ENCODE data around the gene SLC4A5. TPM values are rescaled to one million over a fixed set of nuclear protein-coding genes. Genes with fewer than 3 reads are reported as not detected.

SLC4A5 gene
- total RNA-seq, 2 donors from 2014 or later: 0.45 to 2.8 TPM

- H3K9ac ChIP-seq (ENCODE audit: low read depth in 2 of 2, low read length in 2 of 2): no peak overlapping the region
- no peak overlapping the region for H3K27ac ChIP-seq
- H3K9me3 ChIP-seq: no peaks in the 10 kb centered on the region
- TF ChIP-seq, protein P1, sequence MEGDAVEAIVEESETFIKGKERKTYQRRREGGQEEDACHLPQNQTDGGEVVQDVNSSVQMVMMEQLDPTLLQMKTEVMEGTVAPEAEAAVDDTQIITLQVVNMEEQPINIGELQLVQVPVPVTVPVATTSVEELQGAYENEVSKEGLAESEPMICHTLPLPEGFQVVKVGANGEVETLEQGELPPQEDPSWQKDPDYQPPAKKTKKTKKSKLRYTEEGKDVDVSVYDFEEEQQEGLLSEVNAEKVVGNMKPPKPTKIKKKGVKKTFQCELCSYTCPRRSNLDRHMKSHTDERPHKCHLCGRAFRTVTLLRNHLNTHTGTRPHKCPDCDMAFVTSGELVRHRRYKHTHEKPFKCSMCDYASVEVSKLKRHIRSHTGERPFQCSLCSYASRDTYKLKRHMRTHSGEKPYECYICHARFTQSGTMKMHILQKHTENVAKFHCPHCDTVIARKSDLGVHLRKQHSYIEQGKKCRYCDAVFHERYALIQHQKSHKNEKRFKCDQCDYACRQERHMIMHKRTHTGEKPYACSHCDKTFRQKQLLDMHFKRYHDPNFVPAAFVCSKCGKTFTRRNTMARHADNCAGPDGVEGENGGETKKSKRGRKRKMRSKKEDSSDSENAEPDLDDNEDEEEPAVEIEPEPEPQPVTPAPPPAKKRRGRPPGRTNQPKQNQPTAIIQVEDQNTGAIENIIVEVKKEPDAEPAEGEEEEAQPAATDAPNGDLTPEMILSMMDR (IDR thresholded peaks at IDR 0.05): no peak
- H3K4me1 ChIP-seq: peaks cover 7% of the 10 kb centered on the region
- no peaks in the 10 kb centered on the region for H3K36me3 ChIP-seq
- intact Hi-C loops (cut with DNase I): no loop called here
- no peak for DNase-seq
- no peak overlapping the region for H3K4me3 ChIP-seq
- no peaks in the 10 kb centered on the region for H3K27me3 ChIP-seq
Observed at GRCh38 chr2:74201596-74201995, 141.6 kb downstream of the SLC4A5 start.

DNA sequence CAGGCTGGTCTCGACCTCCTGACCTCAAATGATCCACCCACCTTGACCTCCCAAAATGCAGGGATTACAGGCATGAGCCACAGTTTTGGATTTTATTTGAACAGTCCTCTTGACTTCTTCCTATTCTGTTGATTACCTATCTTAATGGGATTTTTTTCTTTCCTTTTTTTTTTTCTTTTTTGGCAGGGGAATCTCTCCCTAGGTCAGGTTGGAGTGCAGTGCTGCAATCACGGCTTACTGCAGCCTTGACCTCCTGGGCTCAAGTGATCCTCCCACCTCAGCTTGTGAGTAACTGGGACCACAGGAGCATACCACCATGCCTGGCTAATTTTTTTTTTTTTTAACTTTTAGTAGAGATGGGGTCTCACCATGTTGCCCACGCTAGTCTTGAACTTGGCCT is 142.0 kb downstream of the SLC4A5 start:
- Histone ChIP-seq H3K36me3 (no peaks in the 10 kb centered on the region), H3K4me1 (peaks cover 3% of the 10 kb centered on the region), H3K4me3 (no peak overlapping the region), H3K27me3 (no peaks in the 10 kb centered on the region), H3K9me3 (no peaks in the 10 kb centered on the region), H3K27ac (no peak overlapping the region), H3K9ac (ENCODE audit: low read depth in 2 of 2, low read length in 2 of 2) (no peak overlapping the region)
- DNase-seq: no peak
- intact Hi-C loops (cut with DNase I): no loop called here
- TF ChIP-seq, protein P1 (IDR thresholded peaks at IDR 0.05): no peak

DNA sequence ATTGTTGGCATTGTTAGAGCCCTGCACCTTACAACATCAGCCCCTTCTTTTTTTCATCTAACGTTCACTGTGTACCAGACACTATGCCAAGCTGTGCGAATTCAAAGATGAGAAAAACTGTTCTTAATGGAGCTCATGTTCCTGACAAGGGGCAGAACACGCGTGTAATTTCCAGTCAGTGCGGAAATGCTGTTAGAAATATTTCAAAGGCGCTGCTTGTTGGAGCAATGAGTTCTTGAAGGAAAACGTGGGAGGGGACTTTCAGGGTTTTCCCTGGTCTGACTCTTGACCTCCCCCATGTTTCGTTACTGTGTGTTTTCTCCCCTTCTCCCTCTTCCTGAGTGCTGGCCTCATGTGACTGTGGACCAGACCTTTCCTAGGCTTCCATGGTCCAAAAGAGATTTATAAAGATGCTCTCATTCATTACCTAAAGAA is 143.3 kb downstream of the SLC4A5 start:
- no peaks in the 10 kb centered on the region for H3K4me1 ChIP-seq
- no peaks in the 10 kb centered on the region for H3K9me3 ChIP-seq
- no peak overlapping the region for H3K9ac ChIP-seq (ENCODE audit: low read depth in 2 of 2, low read length in 2 of 2)
- intact Hi-C loops (cut with DNase I): no loop called here
- H3K36me3 ChIP-seq: no peaks in the 10 kb centered on the region
- no peak overlapping the region for H3K27ac ChIP-seq
- no peak for DNase-seq
- H3K4me3 ChIP-seq: peak overlapping the region; percentile 94
- TF ChIP-seq, protein P1 (IDR thresholded peaks at IDR 0.05): no peak
- no peaks in the 10 kb centered on the region for H3K27me3 ChIP-seq

DNA sequence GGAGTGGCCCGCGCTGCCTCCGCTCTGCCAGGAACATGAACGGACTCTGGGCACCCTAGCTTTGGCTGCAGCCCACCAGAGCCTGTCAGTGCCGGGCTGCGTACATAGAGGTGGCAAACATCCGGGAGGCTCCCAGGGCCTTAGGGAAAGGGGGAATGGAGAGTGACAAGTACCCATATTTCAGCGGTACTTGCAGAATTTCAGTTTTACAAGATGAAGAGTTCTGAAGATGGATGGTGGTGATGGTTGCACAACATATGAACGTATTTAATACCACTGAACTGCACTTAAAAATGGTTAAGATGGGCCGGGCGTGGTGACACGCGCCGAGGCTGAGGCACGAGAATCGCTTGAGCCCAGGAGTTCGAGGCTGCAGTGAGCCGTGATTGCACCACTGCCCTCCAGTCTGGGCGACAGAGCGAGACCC is 143.9 kb downstream of the SLC4A5 start:
- no peaks in the 10 kb centered on the region for H3K27me3 ChIP-seq
- H3K4me1 ChIP-seq: no peaks in the 10 kb centered on the region
- intact Hi-C loops (cut with DNase I): no loop called here
- no peaks in the 10 kb centered on the region for H3K36me3 ChIP-seq
- peak overlapping the region; percentile 94 for H3K4me3 ChIP-seq
- H3K9ac ChIP-seq (ENCODE audit: low read depth in 2 of 2, low read length in 2 of 2): peak overlapping the region; percentile 82 to 90
- peak overlapping the region; percentile 95 for H3K27ac ChIP-seq
- TF ChIP-seq, protein P1 (IDR thresholded peaks at IDR 0.05): no peak
- H3K9me3 ChIP-seq: no peaks in the 10 kb centered on the region
- no peak for DNase-seq

DNA sequence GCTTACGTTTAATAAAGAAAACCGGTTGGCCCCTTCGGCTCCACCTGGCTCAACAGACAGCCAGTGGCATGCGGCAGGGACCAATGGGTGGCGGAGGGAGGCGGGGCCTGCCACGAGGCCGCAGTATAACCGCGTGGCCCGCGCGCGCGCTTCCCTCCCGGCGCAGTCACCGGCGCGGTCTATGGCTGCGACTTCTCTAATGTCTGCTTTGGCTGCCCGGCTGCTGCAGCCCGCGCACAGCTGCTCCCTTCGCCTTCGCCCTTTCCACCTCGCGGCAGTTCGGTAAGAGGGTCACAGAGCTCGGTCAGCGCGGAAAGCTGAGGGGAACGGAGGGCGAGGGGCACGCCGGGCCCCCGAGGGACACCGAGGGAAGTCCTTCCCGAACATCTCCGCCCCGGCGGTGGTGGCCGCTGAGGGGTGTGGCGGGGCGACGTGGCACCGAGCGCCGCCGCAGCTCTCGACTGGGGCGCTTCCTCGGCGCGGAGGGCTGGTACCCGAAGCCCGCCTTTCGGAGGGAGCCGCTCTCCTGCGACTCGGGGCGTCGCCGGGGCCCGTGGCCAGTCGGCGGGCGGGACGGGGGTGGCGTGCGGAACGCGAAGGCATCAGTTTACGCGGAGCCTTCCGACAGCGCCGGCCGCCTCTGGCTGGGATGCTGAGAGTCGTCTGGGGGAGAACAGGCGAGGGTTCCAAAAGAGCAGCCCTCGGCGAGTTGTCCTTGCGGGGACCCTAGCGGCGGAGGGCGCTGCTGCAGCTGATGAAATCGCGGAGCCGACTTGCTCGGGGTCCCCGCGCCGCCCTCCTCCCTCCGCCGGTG is 144.5 kb downstream of the SLC4A5 start, which contains the start of gene MTHFD2:
Gene MTHFD2, plus strand, starts transcription at position 155 of the 814 bp plus-strand sequence. Its CDS starts 27 bp downstream, at position 182.
- Histone ChIP-seq H3K9ac (ENCODE audit: low read depth in 2 of 2, low read length in 2 of 2) (peak within 1 kb of the TSS; percentile 82 to 90), H3K27ac (peak within 1 kb of the TSS; percentile 95), H3K27me3 (no peaks in the 10 kb centered on the region), H3K9me3 (no peaks in the 10 kb centered on the region), H3K36me3 (no peaks in the 10 kb centered on the region), H3K4me3 (peak within 1 kb of the TSS; percentile 94), H3K4me1 (no peaks in the 10 kb centered on the region)
- intact Hi-C loops (cut with DNase I): no loop called here
- DNase-seq: peak; percentile 93
- TF ChIP-seq, protein P1 (IDR thresholded peaks at IDR 0.05): peak; percentile 70

Data from colonic mucosa (tissue), 4 donors.